ENCODE measurements around the gene KCTD20. TPM values are rescaled to one million over a fixed set of nuclear protein-coding genes. Genes with fewer than 3 reads are reported as not detected.

The KCTD20 gene
- total RNA-seq, 5 donors from 2014 or later (not counting 1 experiment from before 2014, with no cell fraction given) = 29.7 to 39.8 (median 33.3) TPM

DNA sequence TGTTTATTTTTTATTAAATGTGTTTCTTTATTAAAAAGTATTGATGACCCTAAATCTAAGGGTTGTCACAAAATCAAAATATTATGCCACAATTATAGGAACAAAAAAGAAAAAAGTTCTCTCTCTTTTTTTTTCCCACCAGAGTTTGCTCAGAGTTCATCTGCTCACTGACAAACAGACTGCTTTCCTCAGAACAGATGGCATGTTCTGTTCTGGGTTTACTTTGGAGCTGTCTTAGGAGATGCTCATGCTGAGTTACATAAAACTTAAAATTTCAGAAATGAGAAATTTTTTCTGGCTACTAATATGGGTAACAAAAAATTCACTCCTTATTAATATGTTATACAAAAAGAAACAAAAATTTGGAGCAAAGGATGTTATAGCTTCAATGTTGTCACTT, 74.2 kb downstream of the KCTD20 start:
- DNase-seq = no peak
- Mint-ChIP-seq H3K4me1 (peaks cover 31 to 56% (median 52%) of the 10 kb centered on the region in 3 donors), H3K27ac (peak overlapping the region; percentile 36 to 50), H3K9me3 (no peaks in the 10 kb centered on the region), H3K4me3 (no peak overlapping the region), H3K27me3 (no peaks in the 10 kb centered on the region), H3K36me3 (peaks cover 60% of the 10 kb centered on the region)
- Histone ChIP-seq H3K4me3 (ENCODE audit: control insufficient read depth in 1 of 2, extremely low read depth in 1 of 2, low read length in 1 of 2) (no peak overlapping the region), H3K9me3 (no peaks in the 10 kb centered on the region), H3K27me3 (replicated peaks in 1 of 2; ENCODE audit: control insufficient read depth in 2 of 2, extremely low read depth in 1 of 2, insufficient read depth in 2 of 2, low read length in 1 of 2) (no peaks in the 10 kb centered on the region), H3K4me1 (ENCODE audit: control insufficient read depth in 1 of 2, extremely low read depth in 1 of 2, insufficient read depth in 2 of 2, low read length in 2 of 2) (peaks cover 2 to 11% of the 10 kb centered on the region in 2 experiments), H3K36me3 (ENCODE audit: control insufficient read depth in 2 of 2, extremely low read depth in 1 of 2, insufficient read depth in 1 of 2, low read length in 1 of 2) (peaks cover 6 to 92% of the 10 kb centered on the region in 2 donors), H3K27ac (ENCODE audit: low read length) (no peak overlapping the region)
- no peak for ATAC-seq (replicated peaks in 1 of 4)
- CTCF ChIA-PET = no interaction called here
- POLR2A ChIA-PET = interaction anchor here (0.5 to 0.8 kb wide), 3 partner anchors 76 to 398 kb away, joined by 3 to 7 read pairs (median 4); no protein-coding TSS in a partner anchor

DNA sequence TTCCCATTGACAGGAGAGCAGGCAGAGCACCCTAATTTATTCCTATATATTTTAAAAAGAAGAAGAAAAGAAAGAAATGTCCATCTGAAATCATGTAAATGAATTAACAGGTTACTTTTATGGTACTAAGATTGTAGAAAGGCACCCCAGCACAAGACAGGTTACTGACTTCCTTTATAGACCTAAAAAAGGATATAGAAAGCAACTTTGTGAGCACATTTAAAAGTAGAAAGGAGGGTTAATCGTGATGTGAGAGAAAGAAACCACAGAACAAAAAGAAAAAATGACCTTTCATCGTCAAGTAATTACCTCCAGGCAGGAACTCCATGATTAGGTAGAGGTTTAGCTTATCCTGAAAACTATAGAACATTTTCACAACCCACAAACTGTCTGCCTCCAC, 74.6 kb downstream of the KCTD20 start:
- CTCF ChIA-PET = interaction anchor here in 1 of 2 donors (0.6 kb wide), 1 partner anchor 1185 kb away, joined by 3 read pairs; no protein-coding TSS in a partner anchor
- Histone ChIP-seq H3K4me1 (ENCODE audit: control insufficient read depth in 1 of 2, extremely low read depth in 1 of 2, insufficient read depth in 2 of 2, low read length in 2 of 2) (peaks cover 2 to 11% of the 10 kb centered on the region in 2 experiments), H3K36me3 (ENCODE audit: control insufficient read depth in 2 of 2, extremely low read depth in 1 of 2, insufficient read depth in 1 of 2, low read length in 1 of 2) (peaks cover 6 to 92% of the 10 kb centered on the region in 2 donors), H3K27ac (ENCODE audit: low read length) (no peak overlapping the region), H3K27me3 (replicated peaks in 1 of 2; ENCODE audit: control insufficient read depth in 2 of 2, extremely low read depth in 1 of 2, insufficient read depth in 2 of 2, low read length in 1 of 2) (no peaks in the 10 kb centered on the region), H3K4me3 (ENCODE audit: control insufficient read depth in 1 of 2, extremely low read depth in 1 of 2, low read length in 1 of 2) (no peak overlapping the region), H3K9me3 (no peaks in the 10 kb centered on the region)
- Mint-ChIP-seq H3K27ac (peak overlapping the region; percentile 36 to 50), H3K4me3 (no peak overlapping the region), H3K27me3 (no peaks in the 10 kb centered on the region), H3K36me3 (peaks cover 59% of the 10 kb centered on the region), H3K4me1 (peaks cover 31 to 57% (median 49%) of the 10 kb centered on the region in 3 donors), H3K9me3 (no peaks in the 10 kb centered on the region)
- no peak for DNase-seq
- no CpG with 5 or more reads among the region's 2 CpGs for WGBS (ENCODE audit: insufficient coverage)
- no peak for ATAC-seq (replicated peaks in 1 of 4)
- POLR2A ChIA-PET = no interaction called here

DNA sequence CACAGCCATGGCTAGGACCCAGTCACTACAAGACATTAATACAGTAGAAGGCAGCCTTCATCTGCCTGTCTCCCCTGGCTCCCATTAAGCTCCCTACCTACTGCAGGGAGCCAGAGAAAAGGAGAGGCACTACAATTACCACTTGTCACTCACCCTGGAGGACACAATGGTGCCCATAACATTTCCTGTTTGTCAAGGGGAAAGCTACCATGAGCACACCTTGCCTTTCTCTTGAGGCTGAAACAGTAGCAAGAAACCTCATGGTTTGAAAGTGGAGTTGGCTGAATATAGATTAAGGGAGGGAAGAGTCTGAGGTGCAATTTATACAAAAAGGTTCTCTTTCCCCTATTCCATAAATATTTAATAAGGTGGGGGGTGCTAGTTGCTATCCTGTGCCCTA, 76.6 kb downstream of the KCTD20 start:
- peaks cover 36 to 67% (median 53%) of the 10 kb centered on the region in 3 donors for H3K4me1 Mint-ChIP-seq

DNA sequence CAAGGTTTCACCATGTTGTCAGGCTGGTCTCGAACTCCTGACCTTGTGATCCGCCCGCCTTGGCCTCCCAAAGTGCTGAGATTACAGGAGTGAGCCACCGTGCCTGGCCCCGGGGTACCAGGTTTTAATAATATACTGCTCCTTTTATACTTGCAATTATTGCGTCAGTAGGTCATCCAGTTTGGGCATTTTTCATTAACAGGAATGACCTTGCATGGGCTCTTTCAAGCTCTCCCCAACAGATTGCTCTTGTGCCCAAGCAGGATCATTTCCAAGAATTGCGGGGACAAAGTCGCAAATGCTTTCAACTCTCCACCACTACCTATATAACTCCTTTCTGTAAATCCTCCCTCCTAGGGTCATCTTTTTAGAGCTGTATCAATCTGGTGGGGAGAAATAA, 80.7 kb downstream of the KCTD20 start:
- H3K27me3 ChIP-seq (replicated peaks in 1 of 2; ENCODE audit: control insufficient read depth in 2 of 2, extremely low read depth in 1 of 2, insufficient read depth in 2 of 2, low read length in 1 of 2) = no peaks in the 10 kb centered on the region
- no peak for ATAC-seq (replicated peaks in 1 of 4)
- Mint-ChIP-seq H3K9me3 (no peaks in the 10 kb centered on the region), H3K27me3 (no peaks in the 10 kb centered on the region), H3K27ac (peak overlapping the region in 1 of 2 donors; percentile 34), H3K4me3 (no peak overlapping the region), H3K36me3 (peaks cover 69% of the 10 kb centered on the region), H3K4me1 (peaks cover 53 to 67% (median 55%) of the 10 kb centered on the region in 3 donors)
- ChIA-PET CTCF (interaction anchor here in 1 of 2 donors (1.1 kb wide), 1 partner anchor 19 kb away, joined by 3 read pairs; no protein-coding TSS in a partner anchor), POLR2A (interaction anchor here (0.5 to 0.7 kb wide), 2 partner anchors 21 to 39 kb away, joined by 3 to 5 read pairs; no protein-coding TSS in a partner anchor)
- H3K4me1 ChIP-seq (ENCODE audit: control insufficient read depth in 1 of 2, extremely low read depth in 1 of 2, insufficient read depth in 2 of 2, low read length in 2 of 2) = peaks cover 6 to 24% of the 10 kb centered on the region in 2 experiments
- H3K4me3 ChIP-seq (ENCODE audit: control insufficient read depth in 1 of 2, extremely low read depth in 1 of 2, low read length in 1 of 2) = no peak overlapping the region
- DNase-seq = no peak
- WGBS (ENCODE audit: insufficient coverage) = 98% methylated on average over 6 of the region's 8 CpGs
- H3K36me3 ChIP-seq (ENCODE audit: control insufficient read depth in 2 of 2, extremely low read depth in 1 of 2, insufficient read depth in 1 of 2, low read length in 1 of 2) = peaks cover 0 to 84% of the 10 kb centered on the region in 2 donors
- no peak overlapping the region for H3K27ac ChIP-seq (ENCODE audit: low read length)
- no peaks in the 10 kb centered on the region for H3K9me3 ChIP-seq

More for the DNA sequence above, 76.6 kb downstream of the KCTD20 start:
- Mint-ChIP-seq H3K36me3 (peaks cover 68% of the 10 kb centered on the region), H3K9me3 (no peaks in the 10 kb centered on the region), H3K27me3 (no peaks in the 10 kb centered on the region), H3K27ac (peak overlapping the region; percentile 71 to 76), H3K4me3 (no peak overlapping the region)
- Histone ChIP-seq H3K36me3 (ENCODE audit: control insufficient read depth in 2 of 2, extremely low read depth in 1 of 2, insufficient read depth in 1 of 2, low read length in 1 of 2) (peaks cover 6 to 92% of the 10 kb centered on the region in 2 donors), H3K27ac (ENCODE audit: low read length) (peak overlapping the region; percentile 32), H3K4me3 (ENCODE audit: control insufficient read depth in 1 of 2, extremely low read depth in 1 of 2, low read length in 1 of 2) (no peak overlapping the region), H3K9me3 (no peaks in the 10 kb centered on the region), H3K27me3 (replicated peaks in 1 of 2; ENCODE audit: control insufficient read depth in 2 of 2, extremely low read depth in 1 of 2, insufficient read depth in 2 of 2, low read length in 1 of 2) (no peaks in the 10 kb centered on the region), H3K4me1 (ENCODE audit: control insufficient read depth in 1 of 2, extremely low read depth in 1 of 2, insufficient read depth in 2 of 2, low read length in 2 of 2) (peaks cover 2 to 11% of the 10 kb centered on the region in 2 experiments)
- ATAC-seq (replicated peaks in 1 of 4) = no peak
- ChIA-PET CTCF (interaction anchor here in 1 of 2 donors (0.6 to 1.2 kb wide), 2 partner anchors 14 to 96 kb away, joined by 3 to 4 read pairs; no protein-coding TSS in a partner anchor), POLR2A (no interaction called here)
- no peak for DNase-seq

- Histone ChIP-seq H3K9me3 (no peaks in the 10 kb centered on the region), H3K27ac (ENCODE audit: low read length) (no peak overlapping the region), H3K36me3 (ENCODE audit: control insufficient read depth in 2 of 2, extremely low read depth in 1 of 2, insufficient read depth in 1 of 2, low read length in 1 of 2) (peaks cover 0 to 82% of the 10 kb centered on the region in 2 donors), H3K4me3 (ENCODE audit: control insufficient read depth in 1 of 2, extremely low read depth in 1 of 2, low read length in 1 of 2) (no peak overlapping the region), H3K4me1 (ENCODE audit: control insufficient read depth in 1 of 2, extremely low read depth in 1 of 2, insufficient read depth in 2 of 2, low read length in 2 of 2) (peaks cover 9 to 22% of the 10 kb centered on the region in 2 experiments), H3K27me3 (replicated peaks in 1 of 2; ENCODE audit: control insufficient read depth in 2 of 2, extremely low read depth in 1 of 2, insufficient read depth in 2 of 2, low read length in 1 of 2) (no peaks in the 10 kb centered on the region)
- no CpG with 5 or more reads among the region's 6 CpGs for WGBS (ENCODE audit: insufficient coverage)
- DNase-seq = no peak
- ATAC-seq (replicated peaks in 1 of 4) = no peak
- H3K4me1 Mint-ChIP-seq = peaks cover 54 to 67% (median 55%) of the 10 kb centered on the region in 3 donors
- no peaks in the 10 kb centered on the region for H3K9me3 Mint-ChIP-seq
- H3K27me3 Mint-ChIP-seq = no peaks in the 10 kb centered on the region
- H3K36me3 Mint-ChIP-seq = peaks cover 65% of the 10 kb centered on the region
- ChIA-PET POLR2A (interaction anchor here in 1 of 2 donors (0.7 kb wide), 1 partner anchor 40 kb away, joined by 5 read pairs; no protein-coding TSS in a partner anchor), CTCF (interaction anchor here (0.6 to 1.1 kb wide), 2 partner anchors 20 to 234 kb away, joined by 3 to 7 read pairs; no protein-coding TSS in a partner anchor)
- H3K27ac Mint-ChIP-seq = peak overlapping the region; percentile 34 to 44
- H3K4me3 Mint-ChIP-seq = no peak overlapping the region
Observed at GRCh38 chr6:36523936-36524499, 81.2 kb downstream of the KCTD20 start.

DNA sequence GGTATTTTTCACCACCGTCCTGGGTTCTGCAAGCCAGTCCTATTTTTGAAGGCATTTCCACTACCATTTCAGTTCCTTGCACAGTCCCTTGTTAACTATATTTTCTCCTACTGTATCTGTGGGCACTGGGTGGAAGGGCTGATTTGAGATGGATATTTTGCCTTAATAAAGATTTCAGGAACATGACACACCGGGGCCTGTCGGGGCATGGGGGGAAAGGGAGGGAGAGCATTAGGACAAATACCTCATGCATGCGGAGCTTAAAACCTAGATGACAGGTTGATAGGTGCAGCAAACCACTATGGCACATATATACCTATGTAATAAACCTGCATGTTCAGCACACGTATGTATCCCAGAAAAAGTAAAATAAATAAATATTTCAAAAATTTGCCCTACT, 82.1 kb downstream of the KCTD20 start:
- peaks cover 55 to 67% (median 59%) of the 10 kb centered on the region in 3 donors for H3K4me1 Mint-ChIP-seq
- ChIA-PET POLR2A (no interaction called here), CTCF (interaction anchor here in 1 of 2 donors (0.6 kb wide), 1 partner anchor 233 kb away, joined by 7 read pairs; no protein-coding TSS in a partner anchor)
- H3K36me3 Mint-ChIP-seq = peaks cover 66% of the 10 kb centered on the region
- no peak for DNase-seq
- Histone ChIP-seq H3K27ac (ENCODE audit: low read length) (no peak overlapping the region), H3K9me3 (no peaks in the 10 kb centered on the region), H3K27me3 (replicated peaks in 1 of 2; ENCODE audit: control insufficient read depth in 2 of 2, extremely low read depth in 1 of 2, insufficient read depth in 2 of 2, low read length in 1 of 2) (no peaks in the 10 kb centered on the region), H3K36me3 (ENCODE audit: control insufficient read depth in 2 of 2, extremely low read depth in 1 of 2, insufficient read depth in 1 of 2, low read length in 1 of 2) (peaks cover 0 to 79% of the 10 kb centered on the region in 2 donors), H3K4me1 (ENCODE audit: control insufficient read depth in 1 of 2, extremely low read depth in 1 of 2, insufficient read depth in 2 of 2, low read length in 2 of 2) (peaks cover 10 to 20% of the 10 kb centered on the region in 2 experiments), H3K4me3 (ENCODE audit: control insufficient read depth in 1 of 2, extremely low read depth in 1 of 2, low read length in 1 of 2) (no peak overlapping the region)
- WGBS (ENCODE audit: insufficient coverage) = no CpG with 5 or more reads among the region's 5 CpGs
- no peaks in the 10 kb centered on the region for H3K27me3 Mint-ChIP-seq
- no peak overlapping the region for H3K4me3 Mint-ChIP-seq
- no peak for ATAC-seq (replicated peaks in 1 of 4)
- H3K27ac Mint-ChIP-seq = peak overlapping the region; percentile 61 to 68
- no peaks in the 10 kb centered on the region for H3K9me3 Mint-ChIP-seq
